NOMO-1 treated with dmso at 0.1 percent for 144 hours (cell line): Measurements from ENCODE around the gene ATP2B1.
"Not testable (repeated sequence)": the region's sequence is repeated elsewhere in the genome, so short reads cannot be mapped to it uniquely, and the experiment has no call there.

ENCODE experiments used
- DNase-seq: peaks from one replicate; lab custom pipeline; 2025; ENCODE audit not compliant: unreplicated experiment; lab: John Stamatoyannopoulos, UW

ATP2B1 gene

DNA sequence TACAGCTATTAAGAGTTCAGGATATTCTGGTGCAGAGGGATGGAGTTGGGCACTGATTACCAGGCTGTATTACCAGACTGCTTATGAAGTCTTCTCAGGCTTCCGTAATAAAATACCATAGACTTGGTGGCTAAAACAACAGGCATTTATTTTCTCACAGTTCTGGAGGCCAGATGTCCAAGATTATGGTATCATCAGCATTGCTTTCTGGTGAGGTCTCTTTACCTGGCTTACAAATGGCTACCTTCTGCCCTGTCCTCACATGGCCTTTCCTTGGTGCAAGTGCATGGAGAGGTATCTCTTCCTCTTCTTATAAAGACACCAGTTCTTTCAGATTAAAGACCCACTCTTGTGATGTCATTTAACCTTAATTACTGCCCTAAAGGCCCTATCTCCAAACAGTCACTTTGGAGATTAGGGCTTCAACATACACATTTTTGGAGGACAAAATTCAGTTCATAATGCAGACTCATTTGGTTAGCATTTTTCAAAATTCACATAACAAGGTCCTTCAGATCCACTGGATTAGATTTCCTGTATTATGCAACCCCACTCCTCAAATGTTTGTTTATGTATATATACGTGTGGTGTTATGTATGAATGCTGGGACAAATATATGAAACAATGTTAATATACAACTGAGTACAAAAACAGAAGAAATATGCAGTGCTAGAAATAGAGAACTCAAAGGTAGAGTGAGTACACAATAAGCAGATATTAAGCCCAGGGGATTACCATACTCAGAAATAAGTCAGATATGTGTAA lies 9.3 kb upstream of the ATP2B1 start:
- DNase-seq: no peak

DNA sequence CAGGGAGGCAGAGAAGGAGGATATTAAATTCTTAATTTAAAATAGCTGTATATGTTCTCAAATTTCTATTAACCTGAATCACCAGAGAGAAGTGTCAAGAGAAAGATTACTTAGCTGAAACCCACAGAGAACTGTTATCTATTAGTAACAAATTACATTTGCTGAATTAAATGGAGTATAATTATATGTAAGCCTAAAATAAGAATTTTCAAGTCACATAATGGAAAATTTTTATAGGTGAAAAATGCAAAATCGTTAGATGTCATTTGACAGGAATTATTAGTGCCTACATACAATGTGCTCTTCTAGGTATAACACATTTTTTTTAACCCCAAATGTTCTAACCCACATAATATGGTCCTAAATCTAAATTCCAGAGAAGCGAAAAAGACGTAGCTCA lies 4.1 kb upstream of the ATP2B1 start:
- no peak for DNase-seq

DNA sequence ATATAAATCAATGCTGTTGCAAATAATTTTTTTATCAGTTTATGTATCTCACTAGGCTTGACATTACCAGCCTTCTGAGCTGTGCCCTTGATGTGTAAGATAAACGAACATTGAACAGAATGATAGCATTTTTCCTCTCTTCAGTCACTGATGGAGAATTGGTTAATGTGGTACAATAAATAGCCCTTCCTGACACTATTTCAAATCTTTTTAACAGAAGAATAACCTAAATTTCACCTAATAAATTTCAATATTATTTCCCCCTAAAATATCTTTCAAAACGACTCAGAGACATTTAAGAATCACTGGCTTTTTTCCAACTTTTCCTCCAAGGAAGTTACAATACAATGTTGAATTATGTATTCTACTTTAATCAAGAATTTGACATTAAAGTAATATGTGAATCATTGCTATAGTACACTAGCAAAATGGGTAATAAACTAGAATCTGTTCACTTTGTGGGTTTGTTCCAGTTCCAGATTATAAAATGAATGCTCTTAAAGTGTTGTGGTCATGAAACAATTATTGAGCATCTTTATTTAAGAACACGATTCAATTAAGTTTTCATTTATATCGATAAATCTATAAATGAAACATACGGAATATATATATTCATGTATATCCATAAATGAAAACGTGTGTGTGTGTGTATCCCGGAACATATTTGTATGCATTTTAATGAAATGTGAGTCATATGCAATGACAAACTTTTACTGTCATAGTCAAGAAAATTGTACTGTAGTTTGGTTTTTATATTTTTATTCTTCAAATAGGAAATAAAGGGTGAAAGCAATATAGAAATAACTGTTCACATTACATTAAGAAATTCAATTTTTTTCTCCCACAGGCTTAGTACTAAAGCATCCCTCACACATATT lies 2.5 kb upstream of the ATP2B1 start:
- no peak for DNase-seq

- DNase-seq: no peak
Observed at GRCh38 chr12:89709995-89710872, 1.6 kb upstream of the ATP2B1 start.

DNA sequence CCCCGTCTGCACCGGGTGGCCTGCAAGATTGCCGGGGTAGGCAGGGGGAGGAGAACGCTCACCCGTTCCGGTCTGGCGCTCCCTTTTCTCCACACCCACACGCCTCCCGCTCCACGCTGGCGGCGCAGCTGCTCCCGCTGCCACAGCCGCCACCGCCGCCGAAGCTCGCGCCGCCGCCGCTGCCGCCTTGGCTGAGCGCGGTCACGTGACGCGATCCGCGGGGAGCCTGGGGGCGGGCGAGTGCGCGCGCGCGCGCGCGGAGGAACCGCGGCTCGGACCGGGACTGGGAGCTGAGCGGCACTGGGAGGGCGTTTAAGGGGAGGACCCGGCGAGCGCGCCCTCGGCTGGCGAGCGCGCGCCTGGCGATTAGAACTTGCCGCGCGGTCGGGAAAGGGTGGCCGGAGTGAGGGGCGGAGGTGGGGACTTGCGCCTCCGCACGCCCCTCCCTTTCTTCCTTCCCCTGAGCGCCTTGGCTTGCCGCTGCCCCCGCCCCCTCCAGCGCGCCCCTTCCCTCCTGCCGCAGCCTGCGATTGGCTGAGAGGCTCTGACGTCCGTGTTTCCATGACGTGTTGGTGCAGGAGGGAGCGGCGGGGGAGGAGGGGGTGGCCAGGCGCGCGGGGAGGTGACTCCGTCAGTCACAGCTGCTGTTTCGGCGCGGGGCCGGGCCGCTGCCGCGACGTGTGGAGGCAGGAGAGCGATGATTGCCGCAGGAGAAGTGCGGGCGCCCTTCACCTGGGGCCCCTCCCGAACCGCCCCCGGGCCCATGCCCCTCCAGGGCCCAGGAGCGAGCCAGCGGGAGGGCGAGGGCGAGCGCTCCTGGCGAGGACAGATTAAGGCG lies 738 bp upstream of the ATP2B1 start:
- peak; percentile 99 for DNase-seq

- DNase-seq: no peak
Observed at GRCh38 chr12:89707703-89708564, 704 bp downstream of the ATP2B1 start.

GRCh38 chr12:89706986-89707702 lies 1.5 kb downstream of the ATP2B1 start:
- DNase-seq: no peak

DNA sequence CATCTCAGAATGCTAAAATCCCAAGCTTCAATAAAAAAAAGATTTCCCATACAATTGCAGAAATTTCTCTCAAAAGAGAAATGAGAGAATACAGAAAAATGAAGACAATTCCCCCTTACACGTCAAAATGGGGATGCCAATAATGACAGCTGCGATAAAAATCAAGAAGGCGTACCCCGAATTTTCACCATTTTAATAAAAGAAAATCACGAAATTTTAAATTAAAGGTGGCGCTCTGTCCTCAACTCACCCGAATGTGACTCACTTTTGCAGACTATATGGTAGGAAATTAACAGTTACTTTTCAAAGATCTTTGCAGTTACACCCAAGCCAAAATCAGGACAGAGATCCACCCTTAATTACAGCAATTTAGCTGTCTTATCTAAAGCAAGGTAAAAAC lies 2.1 kb downstream of the ATP2B1 start:
- DNase-seq: no peak

- DNase-seq: no peak
Observed at GRCh38 chr12:89704457-89704856, 4.2 kb downstream of the ATP2B1 start.

- DNase-seq: no peak
Observed at GRCh38 chr12:89703768-89704167, 4.9 kb downstream of the ATP2B1 start.

DNA sequence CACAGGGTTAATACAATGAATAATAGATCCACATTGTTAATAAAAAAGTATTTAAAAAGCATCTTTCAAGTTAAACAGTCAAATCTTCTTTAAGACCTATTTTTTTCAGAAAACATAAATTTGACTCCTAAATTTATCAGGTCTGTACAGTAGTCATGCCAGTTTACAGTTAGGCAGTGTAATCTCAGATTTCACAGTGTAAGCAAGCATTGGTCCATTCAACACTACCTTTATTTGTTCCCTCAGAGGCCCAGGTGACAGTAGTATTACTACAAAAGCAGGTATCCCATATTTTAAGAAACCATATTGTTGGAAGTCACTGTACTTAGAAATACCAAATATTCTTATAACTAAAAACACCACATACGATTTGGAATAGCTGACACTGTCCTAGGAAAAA lies 6.1 kb downstream of the ATP2B1 start:
- DNase-seq: no peak

DNA sequence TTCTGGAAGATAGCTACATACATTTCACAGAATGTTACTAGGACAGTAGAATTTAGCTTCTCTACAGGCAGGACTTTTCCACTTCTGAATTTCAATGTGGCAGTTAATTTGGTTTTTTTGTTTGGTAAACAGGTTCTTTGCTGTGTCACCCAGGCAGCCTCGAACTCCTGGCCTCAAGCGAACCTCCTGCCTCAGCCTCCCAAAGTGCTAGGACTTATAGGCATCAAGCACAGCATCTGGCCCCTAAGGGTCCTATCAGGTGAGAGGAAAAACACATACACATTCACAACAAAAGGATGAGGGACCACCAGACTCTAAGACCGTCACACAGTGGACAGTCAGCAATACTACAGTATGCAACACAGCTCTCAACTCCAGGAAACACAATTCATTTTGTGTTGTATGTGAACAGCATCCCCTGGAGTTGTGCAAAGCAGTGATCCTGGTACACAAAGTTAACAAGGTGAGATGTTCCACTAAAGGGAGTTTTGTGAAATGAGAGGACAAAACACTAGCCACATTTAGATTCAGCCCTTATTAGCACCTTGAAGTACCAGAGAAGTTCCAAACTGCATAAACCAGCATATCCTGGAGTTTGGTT lies 6.9 kb downstream of the ATP2B1 start:
- no peak for DNase-seq

DNA sequence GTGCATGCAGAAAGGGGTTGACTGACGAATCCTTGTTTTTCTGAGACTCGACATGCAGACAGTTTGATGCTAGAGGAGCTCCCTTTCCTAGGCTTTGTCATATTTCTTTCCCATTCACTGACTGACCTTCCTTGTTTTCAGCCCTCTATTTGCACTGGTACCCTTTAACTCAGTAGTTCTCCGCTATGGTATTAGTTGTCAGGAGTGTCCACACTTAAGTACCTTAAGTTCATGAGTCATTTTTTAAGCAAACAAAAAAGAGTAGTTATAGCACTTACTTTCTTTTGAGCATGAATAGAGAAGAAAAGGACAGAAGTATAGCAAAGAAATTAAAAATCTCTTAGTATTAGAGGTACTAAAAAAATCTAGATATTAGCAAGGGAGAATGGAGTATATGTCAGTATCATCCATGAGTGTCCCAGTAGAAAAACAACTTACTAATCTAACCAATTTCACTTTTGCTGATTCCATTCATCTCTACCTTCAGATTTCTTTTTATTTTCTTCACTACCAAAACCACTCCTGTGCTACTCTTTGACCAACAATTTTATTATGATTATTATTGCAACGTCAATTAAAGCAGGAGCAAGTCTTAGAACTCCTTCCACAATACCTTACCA lies 8.3 kb downstream of the ATP2B1 start:
- no peak for DNase-seq

GRCh38 chr12:89698607-89699006 lies 10.0 kb downstream of the ATP2B1 start:
- no peak for DNase-seq

GRCh38 chr12:89697728-89698127 lies 10.9 kb downstream of the ATP2B1 start:
- DNase-seq: not testable (repeated sequence)

DNA sequence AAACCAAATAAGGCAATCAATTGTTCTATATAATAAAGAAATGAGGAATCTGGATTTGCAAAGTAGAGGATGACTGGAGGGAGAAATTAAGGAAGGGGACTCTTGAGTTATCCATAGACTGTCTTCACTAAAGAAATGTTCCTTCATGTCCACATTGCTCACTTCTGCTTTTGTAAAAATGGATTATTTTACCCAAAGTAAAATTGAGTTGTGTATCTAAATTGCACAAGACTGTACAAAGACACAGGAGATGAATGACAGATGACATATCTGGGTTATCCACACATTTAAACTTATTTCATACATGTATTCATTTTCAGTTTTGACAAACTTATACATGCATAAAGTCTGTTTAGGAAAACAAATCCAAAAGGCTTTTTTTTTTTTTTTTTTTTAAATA lies 11.3 kb downstream of the ATP2B1 start:
- no peak for DNase-seq

- no peak for DNase-seq
Observed at GRCh38 chr12:89695830-89696229, 12.8 kb downstream of the ATP2B1 start.

GRCh38 chr12:89695100-89695499 lies 13.5 kb downstream of the ATP2B1 start:
- DNase-seq: no peak
